HepG2 (cell line): ENCODE results near the gene SEC61B. TPM values are rescaled to one million over a fixed set of nuclear protein-coding genes. Genes with fewer than 3 reads are reported as not detected.

ENCODE experiments used
- FIP1L1 ChIP-seq: fragments of 200-400 bp; formaldehyde crosslinking; IDR thresholded peaks from 2 replicates; pipeline ENCODE4 v1.6.1; 2018; ENCODE audit warnings: low read depth, mild to moderate bottlenecking, low read length, moderate library complexity, borderline replicate concordance; ENCODE audit not compliant: insufficient read depth
- GPBP1L1 ChIP-seq: sonication (generic); formaldehyde crosslinking; IDR thresholded peaks from 2 replicates; pipeline ENCODE4 v1.5.0; 2020; ENCODE audit warnings: mild to moderate bottlenecking, missing genetic modification reagents
- RBFOX2 ChIP-seq: fragments of 200-400 bp; formaldehyde crosslinking; IDR thresholded peaks from 2 replicates; pipeline ENCODE4 v1.6.1; 2017; ENCODE audit warnings: low read depth, mild to moderate bottlenecking, low read length
- RELA ChIP-seq: sonication (generic); formaldehyde crosslinking; IDR thresholded peaks from 2 replicates; pipeline ENCODE4 v1.4.0; 2020; ENCODE audit warnings: missing genetic modification reagents
- REST ChIP-seq, 2 experiments: IDR thresholded peaks; 2 replicates each; pipeline ENCODE4 v1.6.1; 2011 to 2012; ENCODE audit warnings: low read length in 2 of 2, borderline replicate concordance in 1 of 2, low read depth in 1 of 2, mild to moderate bottlenecking in 1 of 2, moderate library complexity in 1 of 2
- RFX1 ChIP-seq: fragments of 450-650 bp; IDR thresholded peaks from 2 replicates; pipeline ENCODE4 v1.6.1; 2017
- RORA ChIP-seq: sonication (generic); formaldehyde crosslinking; IDR thresholded peaks from 2 replicates; pipeline ENCODE4 v1.5.0; 2020; ENCODE audit warnings: mild to moderate bottlenecking, missing genetic modification reagents, moderate library complexity
- TFAP4 ChIP-seq: sonication (generic); IDR thresholded peaks from 2 replicates; pipeline ENCODE4 v1.6.1; 2016; ENCODE audit warnings: low read depth, borderline replicate concordance
- ZBTB33 ChIP-seq: sonication (generic); formaldehyde crosslinking; IDR thresholded peaks from 2 replicates; pipeline ENCODE4 v1.4.0; 2020; ENCODE audit warnings: missing genetic modification reagents
- ZNF101 ChIP-seq: sonication (generic); formaldehyde crosslinking; IDR thresholded peaks from 2 replicates; pipeline ENCODE4 v1.4.0; 2020; ENCODE audit warnings: mild to moderate bottlenecking, low read depth, missing genetic modification reagents, borderline replicate concordance
- ZNF12 ChIP-seq: sonication (generic); formaldehyde crosslinking; IDR thresholded peaks from 2 replicates; pipeline ENCODE4 v1.5.0; 2020; ENCODE audit warnings: missing genetic modification reagents
- ZNF484 ChIP-seq: sonication (generic); formaldehyde crosslinking; IDR thresholded peaks from 2 replicates; pipeline ENCODE4 v1.5.1; 2020; ENCODE audit warnings: mild to moderate bottlenecking, low read depth, missing genetic modification reagents, borderline replicate concordance
- ZNF574 ChIP-seq: sonication (generic); formaldehyde crosslinking; IDR thresholded peaks from 2 replicates; pipeline ENCODE4 v1.4.0; 2020; ENCODE audit warnings: missing genetic modification reagents
- ZNF674 ChIP-seq: sonication (generic); formaldehyde crosslinking; IDR thresholded peaks from 2 replicates; pipeline ENCODE4 v1.5.0; 2020; ENCODE audit warnings: low read depth, mild to moderate bottlenecking, missing genetic modification reagents
- ZNF788 ChIP-seq: sonication (generic); formaldehyde crosslinking; IDR thresholded peaks from 2 replicates; pipeline ENCODE4 v1.5.0; 2020; ENCODE audit warnings: mild to moderate bottlenecking, missing genetic modification reagents, borderline replicate concordance
- polyA plus RNA-seq, 8 experiments: library from polyadenylated mRNA; depleted of rRNA in 3 of 8; stranded (reverse) in 7 of 8; unstranded in 1 of 8; fragments of >200 nt; fragmentation: Illumina TruSeq in 4 of 8; extraction: Trizol in 4 of 8; gene quantifications; 2 replicates each; pipeline versions ENCODE4 v1.2.1 to v1.2.3, GENCODE V29; 2011 to 2016; ENCODE audit warnings: low read depth in 4 of 8, missing spikeins in 1 of 8, mixed read lengths in 1 of 8; ENCODE audit not compliant: insufficient read depth in 1 of 8
- total RNA-seq, 5 experiments: library from RNA; depleted of rRNA; stranded (reverse); fragments of >200 nt; fragmentation: Illumina TruSeq; extraction: Trizol; gene quantifications; 2 replicates each; pipeline ENCODE4 v1.2.3, GENCODE V29; 2016; ENCODE audit warnings: low read depth in 1 of 5

SEC61B gene
- total and polyA plus RNA-seq, 2 of the 13 experiments (the other 11 are each of a cell fraction or from before 2014, with no cell fraction given): 191 to 368 TPM

GRCh38 chr9:99184475-99185347 is 37.4 kb upstream of the SEC61B start (continued):
- TF ChIP-seq ZNF574 (CRISPR knock-in tag) (peak; percentile 29; the same call in 1 of the 2 replicates), RFX1 (no peak), ZNF12 (CRISPR knock-in tag) (no peak), FIP1L1 (no peak), REST (IDR thresholded peaks at IDR 0.05; ENCODE audit: borderline replicate concordance in 1 of 2, low read depth in 1 of 2, low read length in 2 of 2) (no peak), TFAP4 (no peak), ZNF101 (no peak), ZBTB33 (CRISPR knock-in tag) (no peak), RBFOX2 (no peak), ZNF674 (CRISPR knock-in tag) (no peak), ZNF484 (no peak), RELA (CRISPR knock-in tag) (no peak), RORA (CRISPR knock-in tag) (no peak), ZNF788 (CRISPR knock-in tag) (no peak), GPBP1L1 (CRISPR knock-in tag) (no peak)
